Measurements from ENCODE around the gene ZNF365.

DNA sequence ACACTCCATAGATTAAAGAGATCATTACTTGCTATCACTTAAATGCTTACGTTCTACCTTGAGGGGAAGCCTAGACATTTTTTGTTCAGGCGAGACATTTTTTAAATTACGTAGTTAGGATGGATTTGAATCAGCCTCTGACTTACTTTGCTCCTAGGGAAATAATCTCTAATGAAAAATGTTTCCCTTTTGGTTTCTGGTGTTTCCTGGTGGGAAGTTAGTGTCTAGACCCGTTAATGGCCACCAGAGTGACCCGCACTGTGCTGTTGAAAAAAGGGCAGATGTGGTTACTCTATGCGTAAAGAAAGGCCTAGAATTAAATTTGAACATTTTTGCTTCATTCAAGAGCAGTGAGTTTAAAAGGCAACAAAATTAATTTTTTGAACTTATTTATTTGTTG, 3.8 kb downstream of the ZNF365 start:
- TF ChIP-seq, protein P1, sequence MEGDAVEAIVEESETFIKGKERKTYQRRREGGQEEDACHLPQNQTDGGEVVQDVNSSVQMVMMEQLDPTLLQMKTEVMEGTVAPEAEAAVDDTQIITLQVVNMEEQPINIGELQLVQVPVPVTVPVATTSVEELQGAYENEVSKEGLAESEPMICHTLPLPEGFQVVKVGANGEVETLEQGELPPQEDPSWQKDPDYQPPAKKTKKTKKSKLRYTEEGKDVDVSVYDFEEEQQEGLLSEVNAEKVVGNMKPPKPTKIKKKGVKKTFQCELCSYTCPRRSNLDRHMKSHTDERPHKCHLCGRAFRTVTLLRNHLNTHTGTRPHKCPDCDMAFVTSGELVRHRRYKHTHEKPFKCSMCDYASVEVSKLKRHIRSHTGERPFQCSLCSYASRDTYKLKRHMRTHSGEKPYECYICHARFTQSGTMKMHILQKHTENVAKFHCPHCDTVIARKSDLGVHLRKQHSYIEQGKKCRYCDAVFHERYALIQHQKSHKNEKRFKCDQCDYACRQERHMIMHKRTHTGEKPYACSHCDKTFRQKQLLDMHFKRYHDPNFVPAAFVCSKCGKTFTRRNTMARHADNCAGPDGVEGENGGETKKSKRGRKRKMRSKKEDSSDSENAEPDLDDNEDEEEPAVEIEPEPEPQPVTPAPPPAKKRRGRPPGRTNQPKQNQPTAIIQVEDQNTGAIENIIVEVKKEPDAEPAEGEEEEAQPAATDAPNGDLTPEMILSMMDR (IDR thresholded peaks at IDR 0.05; ENCODE audit: insufficient read depth, low read depth, low read length): no peak
- no peak for TF ChIP-seq EZH2 (IDR thresholded peaks at IDR 0.05; ENCODE audit: insufficient read depth, low read length)
